Measurements from ENCODE around the gene THTPA. TPM values are rescaled to one million over a fixed set of nuclear protein-coding genes. Genes with fewer than 3 reads are reported as not detected.
"Not testable (repeated sequence)": the region's sequence is repeated elsewhere in the genome, so short reads cannot be mapped to it uniquely, and the experiment has no call there.

The THTPA gene
- total RNA-seq, 1 experiment from 2014 or later, result 20.0 TPM

- H3K36me3 Mint-ChIP-seq; ATAC-seq; H3K27ac Mint-ChIP-seq; H3K4me3 Mint-ChIP-seq; DNase-seq (ENCODE audit: low spot score); CTCF ChIA-PET: not testable (repeated sequence)
- Mint-ChIP-seq H3K4me1 (peaks cover 15% of the 10 kb centered on the region), H3K9me3 (peaks cover 12% of the 10 kb centered on the region), H3K27me3 (ENCODE audit: low read depth) (peaks cover 22% of the 10 kb centered on the region)
- POLR2A ChIA-PET, result interaction anchor here (1.1 kb wide), 1 partner anchor 16 kb away, joined by 4 read pairs; the partner anchor contains the start of gene AP1G2
- TF ChIP-seq GABPB1 (CRISPR knock-in tag; IDR thresholded peaks at IDR 0.05) (peak; percentile 86), PREB (CRISPR knock-in tag; IDR thresholded peaks at IDR 0.05; ENCODE audit: borderline replicate concordance) (peak; percentile 56; the same call in 1 of the 2 replicates)
Observed at GRCh38 chr14:23583761-23584526, 27.9 kb downstream of the THTPA start.

GRCh38 chr14:23584527-23585203 is 28.6 kb downstream of the THTPA start:
- ATAC-seq; CTCF ChIA-PET; H3K4me3 Mint-ChIP-seq; H3K36me3 Mint-ChIP-seq; DNase-seq (ENCODE audit: low spot score); H3K27ac Mint-ChIP-seq; POLR2A ChIA-PET: not testable (repeated sequence)
- TF ChIP-seq GABPB1 (CRISPR knock-in tag; IDR thresholded peaks at IDR 0.05), result 0 out of 2 replicates have a peak, but pooled peaks have one; percentile 21
- peaks cover 18% of the 10 kb centered on the region for H3K27me3 Mint-ChIP-seq (ENCODE audit: low read depth)
- H3K9me3 Mint-ChIP-seq, result peaks cover 12% of the 10 kb centered on the region
- peaks cover 12% of the 10 kb centered on the region for H3K4me1 Mint-ChIP-seq

- peak; percentile 100 for ATAC-seq
- Mint-ChIP-seq H3K4me1 (peaks cover 20% of the 10 kb centered on the region), H3K4me3 (no peak overlapping the region), H3K36me3 (peaks cover 5% of the 10 kb centered on the region; the same call in 1 of the 2 replicates), H3K27ac (no peak overlapping the region), H3K9me3 (peaks cover 4% of the 10 kb centered on the region), H3K27me3 (ENCODE audit: low read depth) (peaks cover 16% of the 10 kb centered on the region)
- peak; percentile 91 for DNase-seq (ENCODE audit: low spot score)
- TF ChIP-seq OVOL2 (CRISPR knock-in tag; IDR thresholded peaks at IDR 0.05; ENCODE audit: borderline replicate concordance), result no peak
- TF ChIP-seq SMAD3 (CRISPR knock-in tag; IDR thresholded peaks at IDR 0.05; ENCODE audit: borderline replicate concordance), result no peak
- TF ChIP-seq GABPB1 (CRISPR knock-in tag; IDR thresholded peaks at IDR 0.05), result peak; percentile 90
- TF ChIP-seq FOXP1 (CRISPR knock-in tag; IDR thresholded peaks at IDR 0.05; ENCODE audit: borderline replicate concordance), result no peak
- TF ChIP-seq ATF3 (CRISPR knock-in tag; conservative IDR thresholded peaks at IDR 0.05), result no peak
- no peak for TF ChIP-seq STAT6 (CRISPR knock-in tag; conservative IDR thresholded peaks at IDR 0.05; ENCODE audit: low read depth)
- peak; percentile 68 for TF ChIP-seq CTCF (IDR thresholded peaks at IDR 0.05)
- ChIA-PET POLR2A (interaction anchor here (0.5 to 1.1 kb wide), 3 partner anchors 43 to 1698 kb away, joined by 3 to 5 read pairs (median 5); no protein-coding TSS in a partner anchor), CTCF (interaction anchor here (0.6 to 2.7 kb wide), 65 partner anchors 8 to 552 kb away, joined by 3 to 103 read pairs (median 4); partner anchors contain the start of genes DHRS2, DHRS4, EMC9 and JPH4)
Observed at GRCh38 chr14:23588884-23589598, 33.0 kb downstream of the THTPA start.
